Measurements from ENCODE around the gene RAC2.

GRCh38 chr22:37226087-37226486 is 18.0 kb downstream of the RAC2 start:
- TF ChIP-seq CTCF (conservative IDR thresholded peaks at IDR 0.05; ENCODE audit: low read depth, low read length): no peak
- TF ChIP-seq EZH2phosphoT487 (IDR thresholded peaks at IDR 0.05; ENCODE audit: borderline replicate concordance, low read length): no peak
- no peak for TF ChIP-seq EZH2 (IDR thresholded peaks at IDR 0.05; ENCODE audit: low read length, unreplicated experiment)
